Activated CD4-positive, alpha-beta T cell treated with anti-CD3 and anti-CD28 coated beads, Interleukin-2, amount 50 U/mL, for 16 hours (primary cell): Measurements from ENCODE around the gene KIF26B.

Source experiments
- DNase-seq: peaks from one replicate; pipeline ENCODE4 v3.0.0-alpha.2; 2020

The KIF26B gene

DNA sequence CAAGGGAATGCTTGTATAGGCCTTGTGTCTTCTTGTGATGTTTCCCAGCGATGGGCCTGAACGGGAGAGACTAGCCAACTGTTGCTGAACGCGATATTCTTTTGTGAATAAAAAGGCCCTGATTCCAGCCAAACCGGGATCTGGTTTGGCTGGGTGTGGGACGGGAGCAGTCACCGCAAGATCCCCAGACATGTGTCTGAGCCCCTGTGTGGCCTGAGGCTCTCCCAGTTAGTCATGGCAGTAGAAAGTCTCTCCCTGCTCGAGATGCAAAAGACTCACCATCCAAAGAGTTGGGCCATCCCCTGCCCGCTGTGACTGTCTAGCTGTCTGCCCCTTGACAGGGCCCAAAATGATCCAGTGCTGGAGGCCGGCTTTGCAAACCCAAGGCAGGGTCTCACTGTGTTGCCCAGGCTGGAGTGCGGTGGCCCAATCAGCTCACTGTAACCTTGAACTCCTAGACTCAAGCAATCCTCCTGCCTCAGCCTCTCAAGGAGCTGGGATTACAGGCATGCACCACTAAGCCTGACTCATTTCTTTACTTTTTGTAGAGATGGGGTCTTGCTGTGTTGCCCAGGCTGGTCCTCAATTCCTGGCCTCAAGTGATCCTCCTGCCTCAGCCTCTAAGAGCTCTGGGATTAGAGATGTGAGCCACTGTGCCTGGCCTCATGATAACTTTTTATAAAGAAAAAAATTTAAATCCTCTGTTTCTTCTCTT is 56.4 kb downstream of the KIF26B start:
- no peak for DNase-seq

DNA sequence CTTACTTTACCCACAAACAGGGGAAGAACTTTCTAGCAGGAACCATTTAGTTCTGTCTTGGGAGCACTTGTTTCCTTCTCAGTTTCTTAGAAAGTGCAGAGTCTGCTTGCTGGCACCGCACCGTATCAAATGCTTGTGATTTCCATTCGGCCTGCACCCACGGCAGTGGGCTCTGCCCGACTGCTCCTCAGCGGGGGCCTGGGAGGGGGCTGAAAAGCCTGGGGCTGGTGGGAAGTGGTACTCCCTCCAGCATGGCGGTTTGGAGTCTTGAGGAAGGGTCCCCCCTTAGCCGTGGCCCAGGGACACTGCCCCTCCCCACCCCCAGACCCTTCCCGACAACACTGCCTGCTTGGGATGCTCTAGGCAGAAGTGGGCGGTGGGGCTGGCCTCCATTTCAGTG is 57.0 kb downstream of the KIF26B start:
- DNase-seq, result no peak

DNA sequence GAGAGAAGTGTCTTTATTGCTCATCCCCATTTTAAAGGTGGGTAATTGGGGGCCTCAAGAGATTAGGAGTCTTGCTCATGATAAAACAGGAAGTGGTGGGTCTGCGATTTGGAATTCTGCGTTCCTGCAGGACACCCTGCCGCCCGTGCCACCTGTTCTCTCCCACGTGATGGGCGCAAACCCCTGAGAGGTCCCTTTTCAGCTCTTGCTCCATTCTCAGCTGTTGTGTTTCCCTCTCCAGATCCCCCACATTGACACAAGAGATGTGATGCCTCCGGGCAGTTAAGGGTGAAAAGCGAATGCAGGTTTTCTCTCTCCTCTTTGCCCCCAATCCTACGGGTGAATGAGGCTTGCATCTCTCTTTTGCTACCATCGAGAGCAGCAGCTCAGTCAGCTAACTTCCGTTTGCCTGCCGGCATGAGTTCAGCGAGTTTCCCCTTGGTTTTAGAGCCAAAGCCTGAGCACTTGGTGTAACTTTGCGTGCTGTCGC is 57.5 kb downstream of the KIF26B start:
- DNase-seq, result no peak

DNA sequence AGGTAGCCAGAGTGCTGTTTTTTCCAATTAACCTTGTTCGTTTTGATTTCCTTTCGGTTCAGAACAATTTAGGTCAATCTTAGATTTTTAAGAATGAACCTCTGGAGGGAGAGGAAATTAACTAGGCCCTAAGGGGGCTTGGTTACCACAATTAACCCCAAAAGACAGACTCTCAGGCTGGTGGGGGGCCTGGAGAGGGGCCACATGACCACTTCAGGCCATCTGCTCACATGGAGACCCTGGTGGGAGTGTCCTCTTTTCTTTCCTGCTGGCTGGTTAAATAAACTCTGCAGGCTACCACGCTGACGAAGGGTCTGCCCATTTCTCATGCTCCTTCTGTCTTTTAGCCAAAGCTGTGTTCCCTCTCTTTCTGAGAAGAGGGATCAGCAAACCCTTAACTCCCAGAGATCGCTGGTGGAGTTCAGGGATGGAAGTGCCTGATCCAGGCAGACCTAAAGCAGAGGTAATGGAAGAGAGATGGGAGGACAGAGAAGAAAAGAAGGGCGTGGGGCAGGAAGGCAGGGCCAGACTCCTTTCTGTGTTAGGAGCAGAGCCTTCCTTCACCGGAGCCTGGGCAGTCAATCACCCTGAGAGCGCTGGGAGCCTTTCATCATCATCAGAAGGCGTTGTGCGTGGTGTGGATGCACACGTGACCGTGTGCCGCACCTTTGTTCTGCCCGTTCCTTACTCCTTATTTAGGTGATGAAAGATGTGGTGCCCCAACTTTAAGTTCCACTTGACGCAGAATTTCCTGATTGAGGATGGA is 58.5 kb downstream of the KIF26B start:
- no peak for DNase-seq

DNA sequence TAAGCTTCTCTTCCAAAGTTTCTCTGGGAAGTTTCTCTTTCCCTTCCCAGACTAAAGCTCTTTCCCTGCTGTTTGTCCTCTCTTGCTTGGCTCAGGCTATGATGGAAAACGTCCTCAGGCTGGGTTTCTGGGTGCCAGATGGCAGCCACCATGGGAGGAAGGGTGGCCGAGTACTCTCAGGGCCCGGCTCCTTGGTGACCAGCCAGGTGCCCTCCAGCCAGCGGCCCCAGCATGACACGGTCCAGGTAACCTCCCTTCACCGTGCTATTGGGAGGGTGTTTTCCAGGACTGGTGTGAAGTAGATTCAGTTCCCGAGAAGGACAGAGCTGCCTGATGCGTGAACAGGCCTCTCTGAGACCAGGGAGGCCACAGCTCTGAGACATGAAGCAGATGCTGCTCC is 60.3 kb downstream of the KIF26B start:
- DNase-seq, result no peak

DNA sequence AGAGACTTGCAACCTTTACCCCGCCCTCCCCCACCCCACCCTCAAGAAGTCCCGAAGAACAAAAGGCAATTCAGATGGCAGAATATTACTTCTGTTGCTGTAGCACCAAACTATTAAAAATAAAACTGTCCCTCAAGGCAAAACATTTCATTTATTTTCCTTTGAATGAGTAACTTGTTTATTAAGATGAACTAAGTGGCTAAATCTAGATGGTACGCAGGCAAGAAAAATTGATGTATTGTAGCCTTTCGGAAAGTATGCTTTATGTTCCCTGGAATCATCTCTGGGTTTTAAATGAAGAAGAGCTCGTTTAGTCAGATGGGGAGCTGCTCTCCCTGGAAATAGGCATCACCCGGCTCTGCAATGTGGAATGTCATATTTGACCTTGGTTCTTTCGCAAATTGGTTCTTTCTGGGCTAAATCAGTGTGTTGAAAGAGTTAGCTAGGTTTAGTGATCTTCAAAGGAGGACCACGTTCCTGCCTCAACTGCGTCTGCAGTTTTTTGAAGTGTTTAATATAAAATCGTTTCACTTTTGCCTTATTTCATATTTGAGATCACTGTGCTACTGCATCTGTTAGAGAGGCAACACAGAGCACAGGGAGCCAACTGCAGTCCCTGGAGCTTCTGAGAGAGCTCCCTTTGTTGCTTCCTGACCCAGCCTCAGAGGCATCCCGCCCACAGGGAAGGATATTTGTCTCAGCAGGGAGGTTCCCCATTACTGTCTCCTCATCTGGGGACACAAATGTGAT is 61.8 kb downstream of the KIF26B start:
- DNase-seq, result no peak

DNA sequence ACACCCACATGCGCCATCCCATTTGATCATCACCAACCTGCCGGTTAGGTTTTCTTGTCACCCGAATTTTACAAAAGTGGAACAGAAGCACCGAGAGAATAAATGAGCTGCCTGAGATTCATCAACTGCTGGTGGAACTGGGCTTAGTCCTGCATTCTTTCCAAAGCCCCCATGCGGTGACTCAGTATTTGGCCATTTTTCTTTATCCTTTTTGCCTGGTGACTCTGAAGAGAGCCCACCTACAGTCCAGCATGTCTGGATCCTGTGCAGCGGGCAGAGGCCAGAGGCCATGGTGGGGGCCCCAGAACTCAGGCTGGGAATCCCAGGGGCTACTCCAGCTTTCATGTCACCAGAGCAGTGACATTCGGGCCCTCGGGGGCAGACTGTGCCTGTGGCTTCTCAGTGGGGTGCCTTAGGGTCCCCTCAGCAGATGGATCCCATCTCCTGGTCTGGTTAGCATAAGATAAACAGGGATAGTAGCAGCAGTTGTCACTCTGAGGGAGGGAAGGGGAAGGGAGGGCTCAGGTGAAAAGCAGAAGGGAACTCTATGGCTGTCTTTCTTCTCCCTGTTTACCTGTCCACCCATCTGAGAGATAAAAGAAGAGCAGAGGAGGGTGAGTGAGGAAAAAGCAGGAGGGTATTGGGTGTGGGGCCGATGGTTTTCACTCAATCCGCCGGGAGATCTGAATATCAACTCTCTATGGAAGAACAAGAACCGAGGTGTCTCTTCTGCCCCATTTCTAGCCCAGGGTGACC is 63.2 kb downstream of the KIF26B start:
- DNase-seq, result no peak

DNA sequence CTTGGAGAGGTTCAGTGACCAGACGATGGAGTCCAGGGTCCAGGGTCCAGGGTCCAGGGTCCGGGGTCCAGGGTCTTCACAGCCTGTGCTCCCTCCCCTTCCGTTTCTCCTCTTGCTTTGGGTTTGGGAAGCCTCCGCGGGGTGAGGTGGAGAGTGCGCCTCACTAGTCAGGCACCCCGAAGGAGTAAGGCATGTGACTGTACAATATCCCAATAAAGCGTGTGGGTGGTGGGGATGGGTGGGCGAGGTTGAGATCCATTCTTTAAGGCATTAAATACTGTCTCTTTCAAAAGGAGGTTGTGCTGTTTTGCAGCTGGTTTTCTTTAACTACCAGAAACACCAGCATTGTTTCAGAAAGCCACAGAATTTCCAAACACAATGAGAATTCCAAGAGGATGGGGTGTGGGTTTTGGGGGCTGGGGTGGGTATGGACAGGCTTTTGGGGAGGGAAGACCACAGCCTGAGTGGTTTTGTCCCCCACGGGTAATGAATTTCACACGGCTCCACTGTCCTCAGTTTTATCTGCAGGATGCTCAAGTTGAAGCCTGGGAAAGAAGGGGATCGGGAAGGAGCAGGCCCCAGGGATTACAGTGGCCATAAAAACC is 65.7 kb downstream of the KIF26B start:
- DNase-seq, result no peak

DNA sequence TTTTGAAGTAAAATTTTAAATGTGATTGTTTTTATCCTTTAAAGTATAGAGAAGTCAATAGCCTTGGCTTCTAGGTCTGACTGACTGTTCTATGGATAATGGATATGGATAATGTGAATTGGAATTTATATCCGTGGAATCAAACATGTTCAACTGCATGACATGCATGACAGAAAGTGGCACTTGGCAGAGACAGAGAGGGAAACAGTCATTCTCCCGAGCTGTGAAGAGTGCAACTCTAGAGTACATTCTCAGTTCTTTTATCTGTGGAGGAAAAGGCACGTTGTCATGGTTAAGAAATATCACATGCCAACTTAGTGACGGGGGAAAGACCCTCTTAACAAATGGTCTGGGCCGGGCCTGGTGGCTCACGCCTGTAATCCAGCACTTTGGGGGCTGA is 67.0 kb downstream of the KIF26B start:
- DNase-seq, result no peak

DNA sequence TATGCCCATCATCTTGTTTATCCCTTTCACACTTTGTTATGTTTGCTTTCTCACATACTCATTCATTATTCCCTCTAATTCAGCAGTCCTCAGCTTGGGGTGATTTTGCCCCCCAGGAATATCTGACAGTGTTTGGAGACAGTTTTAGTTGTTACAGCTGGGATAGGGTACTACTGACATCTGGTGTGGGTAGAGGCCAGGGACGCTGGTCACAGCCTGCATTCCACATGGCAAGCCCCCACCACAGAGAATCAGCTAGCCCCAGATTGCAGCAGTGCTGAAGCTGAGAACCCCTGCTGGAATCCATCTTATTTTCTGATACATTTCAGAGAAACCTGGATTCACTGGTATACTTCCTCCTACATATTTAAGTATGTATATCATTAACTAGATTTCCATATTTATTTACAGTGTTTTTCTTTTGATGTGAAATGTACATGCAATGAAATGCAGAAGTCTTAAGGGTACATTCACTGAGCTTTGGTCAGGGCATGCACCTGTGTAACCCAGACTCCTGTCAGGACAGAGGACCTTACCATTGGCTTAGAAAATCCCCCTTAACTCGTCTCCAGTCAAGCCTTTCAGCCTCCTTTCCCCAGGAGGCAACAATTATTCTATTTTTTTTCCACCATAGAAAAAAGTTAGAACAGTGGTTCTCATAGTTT is 68.3 kb downstream of the KIF26B start:
- no peak for DNase-seq

DNA sequence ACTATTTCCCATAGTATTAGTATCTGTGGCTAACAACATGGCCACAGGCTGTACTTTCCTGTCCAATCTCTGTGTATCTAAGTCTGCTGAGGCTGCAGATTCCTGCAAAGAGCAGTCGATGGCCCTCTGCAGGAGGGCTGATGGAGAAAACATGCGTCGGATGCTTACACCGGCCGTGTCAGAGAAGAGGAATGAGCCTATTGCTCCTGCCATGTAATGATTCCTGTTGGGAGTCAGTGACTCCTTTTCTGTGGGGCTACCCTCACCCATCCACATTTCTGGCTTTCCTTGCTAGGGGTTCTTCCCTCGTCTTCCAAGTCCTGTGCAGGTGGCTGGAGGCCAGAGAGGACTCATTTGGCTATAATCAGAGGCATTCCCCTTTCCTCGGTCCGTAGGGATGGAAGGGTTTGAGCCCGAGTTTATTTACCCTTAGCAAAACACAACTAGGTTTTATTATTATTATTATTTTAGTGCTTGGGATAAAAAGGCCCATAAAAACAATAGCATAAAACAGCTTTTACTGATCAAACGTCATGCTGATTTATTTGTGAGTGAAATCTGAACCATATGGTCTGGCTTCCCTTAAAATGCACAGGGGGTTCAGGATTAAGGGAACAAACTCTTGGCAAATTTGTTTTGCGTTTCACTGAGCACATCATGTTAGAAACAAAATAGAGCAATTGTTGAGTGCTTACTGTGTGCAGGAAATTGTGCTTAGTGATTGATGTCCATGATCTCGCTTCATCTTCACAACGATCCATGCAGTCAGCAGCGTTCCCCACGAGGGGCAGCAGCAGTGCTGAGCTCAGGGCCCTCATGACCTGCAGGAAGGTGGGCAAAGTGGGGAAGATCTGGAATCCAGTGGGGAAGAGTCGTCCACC is 70.8 kb downstream of the KIF26B start:
- no peak for DNase-seq

DNA sequence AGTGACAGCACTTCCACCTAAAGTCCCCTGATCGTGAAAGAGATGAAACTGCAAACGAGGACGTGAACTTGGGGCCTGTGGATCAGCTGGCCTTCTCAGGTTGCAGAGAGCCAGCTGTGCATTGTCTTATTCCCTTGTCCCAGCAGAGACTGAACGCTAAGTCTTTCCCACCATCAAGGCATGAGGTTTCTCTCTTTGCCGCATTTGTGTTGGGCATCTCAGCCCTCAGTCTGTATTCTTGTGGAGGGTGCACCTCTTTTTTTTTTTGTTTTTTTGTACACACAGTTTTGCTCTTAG is 71.4 kb downstream of the KIF26B start:
- no peak for DNase-seq

DNA sequence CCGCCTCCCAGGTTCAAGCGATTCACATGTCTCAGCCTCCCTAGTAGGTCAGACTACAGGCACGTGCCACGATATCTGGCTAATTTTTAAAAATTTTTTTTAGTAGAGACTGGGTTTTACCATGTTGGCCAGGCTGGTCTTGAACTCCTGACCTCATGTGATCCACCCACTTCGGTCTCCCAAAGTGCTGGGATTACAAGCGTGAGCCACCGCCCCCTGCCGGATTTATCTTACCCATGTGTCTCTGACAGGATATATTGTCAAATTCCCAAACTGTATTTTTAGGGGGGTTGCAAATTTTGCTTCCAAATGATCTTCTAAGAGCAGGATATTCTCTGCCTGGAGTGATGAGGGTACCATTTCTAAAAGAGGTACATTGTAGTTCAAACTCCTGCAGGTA is 74.3 kb downstream of the KIF26B start:
- DNase-seq, result no peak

DNA sequence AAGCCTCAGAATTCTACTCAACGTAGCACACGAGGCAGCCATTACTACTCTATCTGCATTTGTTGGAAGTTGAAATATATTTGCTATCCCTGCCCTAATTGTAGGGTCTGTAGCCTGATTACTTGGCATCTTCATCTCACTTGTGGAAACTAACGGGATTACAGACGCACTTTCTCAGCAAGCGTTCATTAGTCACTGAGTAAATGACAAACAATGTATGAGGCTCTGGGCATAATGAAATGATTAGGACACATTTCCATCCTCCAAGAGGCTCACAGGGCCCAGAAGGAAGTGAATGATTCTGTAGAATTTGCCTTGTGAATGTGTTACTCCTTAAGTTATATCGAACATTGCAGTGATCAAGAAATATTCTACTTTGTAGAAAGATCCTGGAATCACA is 78.1 kb downstream of the KIF26B start:
- no peak for DNase-seq

DNA sequence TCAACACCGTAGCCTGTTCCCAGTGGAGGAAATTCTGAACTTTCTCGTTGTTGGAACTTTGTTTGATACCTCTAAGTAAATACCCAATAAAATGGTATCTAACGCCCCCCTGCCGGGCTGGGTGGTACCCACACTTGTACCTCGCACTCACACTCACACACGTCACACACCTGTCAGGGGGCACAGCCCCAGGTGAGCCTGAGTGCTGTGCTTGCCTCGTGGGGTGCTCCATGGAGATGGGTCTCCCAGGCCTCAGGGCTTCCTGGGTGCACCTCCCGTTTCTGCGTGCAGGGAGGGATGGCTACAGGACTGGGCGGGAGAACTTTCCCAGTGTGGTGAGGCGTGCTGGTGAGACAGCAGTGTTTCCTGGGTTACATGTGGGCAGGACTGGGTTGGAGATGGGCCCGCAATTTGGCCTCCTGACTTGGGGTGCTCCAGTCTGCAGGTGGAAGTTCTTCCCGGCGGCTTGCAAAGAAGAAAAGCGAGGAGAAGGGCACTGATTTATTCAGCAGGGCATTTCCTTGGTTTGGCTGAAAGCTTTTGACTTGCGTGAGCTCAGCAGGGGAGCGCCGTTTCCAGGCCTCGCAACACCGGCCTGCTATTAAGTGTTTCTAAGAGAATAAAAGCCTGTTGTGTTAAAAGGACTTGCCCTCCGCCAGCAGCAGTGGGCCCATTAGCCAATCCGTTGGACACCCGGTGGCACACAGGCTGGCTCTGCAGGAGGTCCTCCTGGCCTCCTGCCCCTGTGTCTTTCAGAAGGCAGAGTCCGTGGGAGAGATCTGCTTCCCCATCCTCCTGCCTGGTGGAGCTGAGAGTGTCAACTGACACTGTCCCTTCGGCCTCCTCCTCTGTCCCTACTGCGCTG is 79.7 kb downstream of the KIF26B start:
- no peak for DNase-seq

DNA sequence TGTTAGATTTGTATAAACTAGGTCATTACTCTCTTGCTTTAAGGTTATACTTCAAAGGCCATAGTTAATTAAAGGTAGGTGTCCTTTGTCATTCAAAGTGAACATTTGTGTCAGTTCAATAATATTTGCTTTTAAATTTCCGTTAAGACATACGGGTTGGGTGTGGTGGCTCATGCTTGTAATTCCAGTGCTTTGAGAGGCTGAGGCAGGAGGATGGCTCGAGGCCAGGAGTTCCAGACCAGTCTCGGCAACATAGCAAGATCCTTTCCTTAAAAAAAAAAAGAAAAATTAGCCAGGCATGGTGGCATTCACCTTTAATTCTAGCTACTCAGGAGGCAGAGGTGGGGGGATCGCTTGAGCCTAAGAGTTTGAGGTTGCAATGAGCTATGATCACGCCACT is 80.4 kb downstream of the KIF26B start:
- DNase-seq, result no peak

DNA sequence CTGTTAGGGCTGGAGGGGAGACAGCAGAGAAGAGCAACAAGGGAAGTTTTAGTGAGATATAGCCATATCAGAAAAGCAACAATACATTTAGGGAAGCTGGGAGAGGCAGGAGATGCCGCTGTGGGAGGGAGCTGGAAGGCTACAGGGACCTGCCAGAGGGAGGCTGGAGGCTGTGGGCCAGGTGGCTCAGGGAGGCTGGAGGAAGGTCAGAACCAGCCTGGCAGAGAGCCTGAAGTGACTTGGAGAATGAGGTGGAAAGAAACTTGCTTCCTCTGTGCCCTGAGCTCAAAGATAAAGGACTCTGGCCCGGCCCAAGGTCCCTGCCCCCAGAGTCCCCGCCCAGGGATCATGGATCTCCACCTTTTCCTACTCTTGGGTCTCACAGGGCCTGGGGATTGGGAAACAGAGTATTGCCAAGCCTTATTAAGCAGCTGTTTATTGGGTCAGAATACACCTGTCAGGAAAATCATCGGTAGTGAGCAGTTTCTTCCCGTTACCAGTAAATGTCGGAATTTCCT is 85.9 kb downstream of the KIF26B start:
- no peak for DNase-seq

DNA sequence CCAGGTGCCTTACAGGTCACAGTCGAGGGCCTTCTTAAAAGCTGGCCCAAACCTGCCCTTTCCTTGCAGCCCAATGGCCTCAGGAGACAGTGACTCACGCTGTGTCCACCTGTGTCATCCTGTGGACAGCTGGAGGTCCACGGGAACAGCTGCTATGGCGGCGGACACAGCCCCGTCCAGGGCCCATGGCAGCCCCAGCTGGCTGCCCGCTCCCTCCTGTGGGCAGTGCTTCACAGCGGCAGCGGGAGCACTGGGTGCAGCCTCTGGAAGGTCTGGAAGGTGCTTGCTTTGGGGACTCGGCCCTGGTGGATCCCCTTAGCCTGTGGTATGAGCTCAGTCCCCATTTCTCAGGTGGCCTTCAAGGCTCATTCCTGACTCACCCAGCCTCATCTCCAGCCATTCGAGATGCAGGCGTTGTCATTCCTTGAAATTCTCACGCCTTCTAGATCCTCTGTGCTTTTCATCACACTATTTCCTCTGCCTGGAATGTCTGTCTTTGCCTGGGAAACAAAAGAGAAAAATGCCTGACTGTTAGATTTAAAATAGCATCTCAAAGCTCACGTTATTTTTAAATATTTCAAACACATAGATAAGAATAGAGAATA is 86.8 kb downstream of the KIF26B start:
- no peak for DNase-seq

DNA sequence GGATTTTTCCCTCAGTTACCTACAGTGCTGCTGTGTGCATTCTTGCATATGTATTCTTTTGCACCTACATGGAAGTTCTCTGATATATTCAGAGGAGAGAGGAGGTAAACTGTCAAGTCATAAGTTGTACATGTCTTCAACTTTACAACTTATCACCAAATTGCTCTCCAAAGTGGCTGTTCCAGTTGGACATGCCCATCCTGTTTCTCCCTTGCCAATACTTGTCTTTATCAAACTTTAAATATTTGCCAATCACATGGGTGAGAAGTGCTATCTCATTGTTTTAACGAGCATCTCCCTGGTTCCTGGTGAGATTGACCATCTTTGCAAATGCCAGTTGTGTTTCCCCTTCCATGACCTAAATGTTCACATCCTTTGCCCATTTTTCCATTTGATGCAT is 88.2 kb downstream of the KIF26B start:
- DNase-seq, result no peak
